ENCODE data around the gene FHL1.
A peak's percentile ranks its signal among the peaks of the same experiment; 100 is the strongest.
"Not testable (repeated sequence)": the region's sequence is repeated elsewhere in the genome, so short reads cannot be mapped to it uniquely, and the experiment has no call there.

Gene FHL1

DNA sequence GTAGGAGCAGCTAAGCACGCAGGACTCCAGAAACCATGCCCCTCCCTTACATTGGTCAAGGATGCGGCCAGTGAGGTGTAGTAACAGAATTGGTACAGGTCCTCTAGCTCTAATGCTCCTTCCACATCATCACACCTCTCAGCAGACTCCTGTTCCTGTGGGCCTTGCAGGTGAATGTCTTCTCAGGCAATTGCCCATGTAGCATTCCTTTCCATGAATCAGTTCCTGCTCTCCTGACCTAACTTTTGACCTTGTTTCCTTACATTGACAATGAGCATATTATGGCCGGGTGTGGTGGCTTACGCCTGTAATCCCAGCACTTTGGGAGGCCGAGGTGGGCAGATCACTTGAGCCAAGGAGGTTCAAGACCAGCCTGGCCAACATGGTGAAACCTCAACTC lies 72.6 kb downstream of the FHL1 start:
- TF ChIP-seq ZNF274 (IDR thresholded peaks at IDR 0.05; ENCODE audit: low read depth, low read length): no peak
- no peak overlapping the region for H3K4me3 ChIP-seq (ENCODE audit: low read length)

DNA sequence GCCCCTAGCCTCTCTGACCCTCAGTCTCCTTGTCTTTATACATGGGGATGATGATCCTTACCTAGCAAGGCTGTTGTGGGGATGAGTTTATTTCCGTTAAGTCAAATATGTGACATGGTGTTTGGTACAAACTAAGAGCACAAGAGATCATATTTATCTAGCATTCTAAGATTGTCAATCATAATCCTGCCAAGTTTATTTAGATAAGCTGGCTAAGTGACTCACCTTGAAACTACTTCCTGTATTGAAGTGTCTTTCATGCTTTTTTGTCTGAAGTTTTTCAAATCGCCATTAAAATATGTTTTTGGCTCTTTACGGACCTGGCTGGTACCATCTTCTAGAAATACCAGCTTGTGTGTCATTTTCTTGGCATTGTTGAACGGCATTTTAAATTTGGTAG lies 73.2 kb downstream of the FHL1 start:
- TF ChIP-seq ZNF274 (IDR thresholded peaks at IDR 0.05; ENCODE audit: low read depth, low read length): no peak
- H3K4me3 ChIP-seq (ENCODE audit: low read length): no peak overlapping the region

DNA sequence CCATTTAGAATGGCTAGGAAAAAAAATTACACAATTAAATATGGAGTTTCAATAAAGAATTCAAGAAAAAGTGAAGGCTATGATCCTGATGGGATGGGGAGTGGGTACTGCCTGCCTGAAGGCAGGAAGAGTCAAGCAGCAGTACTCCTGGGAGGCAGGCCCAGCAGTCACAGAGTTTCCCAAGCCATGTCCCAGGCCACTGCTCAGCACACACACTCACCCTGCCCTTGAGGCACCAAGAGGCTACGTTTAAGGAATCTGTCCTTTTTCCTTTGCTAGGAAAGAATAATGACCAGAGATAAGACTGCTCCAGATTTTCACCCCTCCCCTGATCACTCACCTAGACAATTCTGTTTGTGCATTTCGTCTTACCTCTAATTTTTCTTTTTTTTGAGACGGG lies 73.6 kb downstream of the FHL1 start:
- no peak for TF ChIP-seq ZNF274 (IDR thresholded peaks at IDR 0.05; ENCODE audit: low read depth, low read length)
- no peak overlapping the region for H3K4me3 ChIP-seq (ENCODE audit: low read length)

DNA sequence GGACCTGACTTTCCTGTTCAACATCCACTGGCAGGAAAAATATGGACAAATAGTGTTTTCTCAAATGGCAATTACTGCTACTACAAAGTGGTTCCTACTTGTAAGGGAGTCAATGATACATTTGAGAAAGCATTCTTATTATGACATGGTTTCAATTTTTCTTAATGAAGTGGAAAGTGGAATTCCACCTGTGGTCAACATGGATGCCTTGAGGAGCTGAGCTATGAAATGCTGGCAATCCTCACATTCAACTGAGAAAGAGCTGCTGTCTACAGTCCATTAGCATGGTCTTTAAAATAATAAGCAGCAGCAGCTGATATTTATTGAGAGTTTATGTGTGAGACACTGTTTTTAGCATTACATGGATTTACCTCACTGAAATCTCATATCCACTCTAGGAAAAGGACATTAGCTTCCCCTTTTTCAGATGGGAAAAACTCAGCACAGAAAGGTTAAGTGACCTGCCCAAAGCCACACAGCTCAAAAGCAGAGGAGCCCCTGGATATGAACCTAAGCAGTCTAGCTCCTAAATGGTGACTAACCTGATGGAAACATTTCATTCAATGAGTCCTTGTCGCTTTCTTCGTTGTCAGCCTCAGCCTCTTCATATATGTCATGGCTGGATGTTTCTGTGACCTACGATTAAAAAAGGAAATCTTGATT lies 74.6 kb downstream of the FHL1 start:
- no peak overlapping the region for H3K4me3 ChIP-seq (ENCODE audit: low read length)
- TF ChIP-seq ZNF274 (IDR thresholded peaks at IDR 0.05; ENCODE audit: low read depth, low read length): no peak

DNA sequence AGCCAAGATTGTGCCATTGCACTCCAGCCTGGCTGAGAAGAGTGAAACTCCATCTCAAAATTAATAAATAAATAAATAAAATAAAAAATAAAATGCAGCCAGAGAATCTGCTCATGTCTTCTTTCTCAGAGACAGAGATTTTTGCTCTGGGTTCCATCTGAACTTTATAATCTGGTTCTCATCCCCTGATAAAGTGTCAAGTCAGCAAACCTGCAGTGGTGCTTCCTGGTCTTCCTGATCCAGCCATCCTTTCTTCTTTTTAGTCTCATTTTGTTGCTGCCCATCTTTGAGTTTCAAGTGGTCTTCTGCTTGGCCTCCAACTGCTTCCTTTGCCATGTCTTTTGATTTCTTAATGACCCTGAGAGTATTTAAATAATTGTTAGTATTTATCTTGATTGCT lies 79.7 kb downstream of the FHL1 start:
- H3K4me3 ChIP-seq (ENCODE audit: low read length): no peak overlapping the region
- no peak for TF ChIP-seq ZNF274 (IDR thresholded peaks at IDR 0.05; ENCODE audit: low read depth, low read length)

DNA sequence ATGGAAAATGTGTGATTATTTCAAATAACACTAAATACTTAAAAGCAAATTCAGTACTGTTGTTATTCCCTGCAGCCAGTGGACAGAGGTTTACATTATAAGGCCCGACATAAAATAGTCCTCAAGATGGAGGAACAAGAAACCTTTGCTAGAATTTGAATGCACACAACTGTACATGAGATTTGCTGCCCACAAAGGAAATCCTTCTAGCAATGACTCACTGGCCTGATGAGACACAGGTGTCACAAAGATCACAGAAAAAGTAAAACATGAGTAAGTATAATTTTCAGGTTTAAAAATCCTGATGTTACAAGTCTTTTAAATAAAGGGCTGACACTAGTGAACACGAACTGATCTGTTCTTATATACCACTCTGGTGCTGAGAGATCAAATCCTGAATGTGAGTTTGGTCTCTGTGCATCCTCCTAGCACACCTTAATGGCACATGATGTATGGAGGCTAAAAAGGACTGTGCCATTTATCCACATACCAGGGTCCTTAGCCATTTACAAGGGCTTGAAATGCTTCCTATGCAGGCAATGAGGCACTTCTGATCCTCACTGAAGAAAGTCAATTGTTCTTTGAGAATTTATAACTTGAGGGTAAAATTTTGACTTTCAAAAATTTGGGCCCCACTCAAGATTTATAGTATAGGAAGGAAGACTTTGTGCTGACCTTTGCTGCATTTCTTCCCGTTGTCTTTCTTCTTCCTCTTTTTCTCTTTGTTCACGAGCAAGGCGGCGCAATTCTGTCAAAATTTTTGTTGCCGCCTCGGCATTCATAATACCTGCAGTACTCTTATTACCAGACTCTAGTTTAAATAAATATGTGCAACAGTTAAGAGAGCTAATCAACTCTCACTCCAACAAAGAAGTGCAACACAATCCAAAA lies 80.9 kb downstream of the FHL1 start:
- TF ChIP-seq ZNF274 (IDR thresholded peaks at IDR 0.05; ENCODE audit: low read depth, low read length): no peak
- H3K4me3 ChIP-seq (ENCODE audit: low read length): peak overlapping the region; percentile 10; the same call in 1 of the 2 replicates

DNA sequence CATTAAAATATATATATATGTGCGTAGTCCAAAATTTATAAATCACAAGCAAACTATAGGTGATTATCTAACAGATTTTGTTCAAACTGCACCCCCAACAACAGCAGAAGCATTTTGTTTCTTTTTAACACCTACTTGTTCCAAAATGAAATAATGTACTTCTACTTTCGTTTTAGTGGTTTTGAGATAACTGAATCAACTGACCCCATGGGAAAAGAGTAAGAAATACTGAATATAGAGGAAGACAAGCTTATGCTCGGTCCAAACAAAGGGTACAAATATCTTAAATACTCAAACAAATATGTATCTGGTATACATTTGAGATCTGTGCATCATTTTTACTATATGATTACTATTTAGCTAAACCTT lies 81.5 kb downstream of the FHL1 start:
- TF ChIP-seq ZNF274 (IDR thresholded peaks at IDR 0.05; ENCODE audit: low read depth, low read length): no peak
- no peak overlapping the region for H3K4me3 ChIP-seq (ENCODE audit: low read length)

DNA sequence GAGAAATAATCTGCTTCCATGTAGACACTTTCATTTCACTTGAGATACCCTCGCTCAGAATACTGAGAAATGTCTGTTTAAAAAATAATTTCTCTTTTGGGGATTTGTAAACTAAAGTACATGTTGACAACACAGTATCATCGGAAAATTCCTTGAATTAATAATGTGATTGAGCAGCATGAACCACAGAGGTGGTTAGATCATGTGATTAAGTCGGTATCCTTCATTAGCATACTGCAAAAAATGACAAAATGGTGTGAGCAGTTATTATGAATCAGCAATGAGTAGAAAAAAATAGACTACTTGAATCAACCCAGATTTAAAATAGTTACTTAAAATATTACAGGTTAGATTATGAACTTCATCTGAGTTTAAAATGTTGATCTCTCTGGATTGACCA lies 89.7 kb downstream of the FHL1 start:
- H3K4me3 ChIP-seq (ENCODE audit: low read length): no peak overlapping the region
- TF ChIP-seq ZNF274 (IDR thresholded peaks at IDR 0.05; ENCODE audit: low read depth, low read length): no peak

DNA sequence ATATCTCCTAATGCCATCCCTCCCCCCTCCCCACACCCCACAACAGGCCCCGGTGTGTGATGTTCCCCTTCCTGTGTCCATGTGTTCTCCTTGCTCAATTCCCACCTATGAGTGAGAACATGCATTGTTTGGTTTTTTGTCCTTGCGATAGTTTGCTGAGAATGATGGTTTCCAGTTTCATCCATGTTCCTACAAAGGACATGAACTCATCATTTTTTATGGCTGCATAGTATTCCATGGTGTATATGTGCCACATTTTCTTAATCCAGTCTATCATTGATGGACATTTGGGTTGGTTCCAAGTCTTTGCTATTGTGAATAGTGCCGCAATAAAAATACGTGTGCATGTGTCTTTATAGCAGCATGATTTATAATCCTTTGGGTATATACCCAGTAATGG lies 90.5 kb downstream of the FHL1 start:
- H3K4me3 ChIP-seq (ENCODE audit: low read length): not testable (repeated sequence)

DNA sequence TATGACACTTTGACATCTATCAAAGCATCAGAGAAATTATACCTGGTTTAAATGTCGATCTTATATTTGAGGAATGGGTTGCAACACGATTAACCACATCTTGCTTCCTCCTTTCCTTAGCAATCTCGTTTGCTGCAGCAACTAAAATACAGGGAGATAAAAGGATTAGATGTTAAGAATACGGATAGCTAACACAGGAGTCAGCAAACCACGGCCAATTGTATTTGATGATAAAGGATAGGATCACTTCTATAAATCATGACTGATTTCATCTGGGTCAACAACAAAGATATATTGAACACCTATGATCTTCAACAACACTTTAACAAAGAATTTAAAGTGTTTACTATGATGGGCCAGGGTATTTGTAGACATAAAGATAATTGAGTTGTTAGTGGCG lies 98.9 kb downstream of the FHL1 start:
- TF ChIP-seq ZNF274 (IDR thresholded peaks at IDR 0.05; ENCODE audit: low read depth, low read length): no peak
- no peak overlapping the region for H3K4me3 ChIP-seq (ENCODE audit: low read length)

DNA sequence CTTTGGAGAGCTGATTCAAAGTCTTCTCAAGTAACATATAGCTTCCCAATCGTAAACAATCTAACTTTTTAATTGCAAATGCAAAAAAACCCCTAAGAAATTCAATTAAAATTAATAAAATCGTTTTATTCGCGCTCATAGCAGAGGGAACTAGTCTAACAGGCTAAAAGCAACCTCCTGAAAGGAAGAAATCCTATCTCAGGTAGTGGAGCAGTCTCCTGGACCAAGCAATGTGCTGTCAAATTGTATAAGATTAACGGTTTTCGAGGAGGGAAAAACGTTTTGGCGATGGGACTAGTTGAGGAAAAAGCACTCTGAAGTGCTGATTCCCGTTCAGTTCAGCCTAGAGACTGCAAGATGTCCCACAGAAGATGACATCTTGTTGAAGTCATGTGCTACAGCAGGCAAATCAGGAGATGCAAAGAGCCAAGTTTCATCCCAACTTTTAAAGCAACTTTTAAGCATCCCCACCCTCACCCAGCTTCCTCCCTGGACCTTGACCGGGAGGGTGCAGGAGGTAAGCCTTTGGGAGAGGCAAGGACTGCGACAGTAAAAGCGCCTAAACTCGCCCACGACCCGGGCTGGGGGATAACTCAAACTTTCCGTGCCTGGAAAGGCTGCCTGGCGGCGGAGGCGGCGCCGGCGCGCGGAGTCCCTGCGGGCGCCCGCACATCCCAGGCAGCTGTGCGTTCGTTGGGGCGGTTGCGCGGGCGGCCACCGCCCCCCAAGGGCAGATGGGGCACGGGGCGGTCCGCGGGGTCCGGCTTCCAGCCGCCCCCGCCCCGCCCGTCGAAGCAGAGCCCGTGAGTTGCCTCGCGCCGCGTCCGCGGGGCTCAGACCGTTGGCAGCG lies 103.1 kb downstream of the FHL1 start:
- TF ChIP-seq ZNF274 (IDR thresholded peaks at IDR 0.05; ENCODE audit: low read depth, low read length): no peak
- H3K4me3 ChIP-seq (ENCODE audit: low read length): peak overlapping the region; percentile 82

DNA sequence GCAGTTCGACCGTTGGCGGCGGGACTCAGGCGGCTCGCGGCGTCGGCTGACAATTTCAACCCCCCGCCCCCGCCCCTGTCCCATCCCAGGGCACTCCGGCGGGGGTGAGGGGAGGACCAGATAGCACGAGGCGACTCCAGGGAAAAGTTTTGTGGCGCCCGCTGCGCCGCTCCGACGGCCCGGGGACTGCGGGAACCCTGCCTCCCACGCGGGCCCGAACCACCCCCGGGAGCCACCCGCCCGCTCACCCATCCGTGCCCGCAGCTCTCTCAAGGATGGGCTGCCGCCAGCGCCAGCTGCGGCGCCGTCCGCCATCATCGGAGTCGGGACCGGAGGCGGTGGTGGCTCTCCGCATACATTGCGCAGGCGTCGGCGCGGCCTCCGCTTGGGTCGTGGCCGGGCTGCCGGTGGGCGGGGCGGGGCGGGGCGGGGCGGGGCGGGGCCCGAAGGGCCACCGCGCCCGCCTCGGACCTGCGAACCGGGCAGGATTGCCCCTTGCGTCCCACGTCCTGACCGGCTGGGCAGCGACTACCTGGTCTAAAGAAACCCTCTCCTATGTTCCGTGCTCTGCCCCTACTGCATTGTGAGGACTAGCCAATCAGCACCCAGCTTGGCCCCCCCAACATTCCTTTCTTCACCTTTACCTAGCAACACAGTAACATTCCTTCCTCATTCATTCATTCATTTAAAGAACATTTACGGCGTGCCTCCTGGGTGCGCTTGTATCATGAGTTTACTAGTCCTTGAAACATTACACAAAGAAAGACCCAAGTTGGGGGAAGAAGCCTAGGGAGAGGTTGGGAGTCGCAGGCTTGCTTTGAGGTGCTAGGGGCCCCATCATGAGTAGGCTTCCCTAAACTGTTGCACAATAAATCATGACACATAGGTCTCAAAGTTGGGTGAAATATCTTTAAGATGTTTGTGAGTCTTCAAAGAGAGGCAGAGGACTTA lies 104.0 kb downstream of the FHL1 start, which contains the start of gene MAP7D3:
MAP7D3 (minus strand) TSS at position 360 of the 951 bp plus-strand sequence; CDS start at position 318, 42 bp downstream.
- no peak for TF ChIP-seq ZNF274 (IDR thresholded peaks at IDR 0.05; ENCODE audit: low read depth, low read length)
- peak within 1 kb of the TSS; percentile 82 for H3K4me3 ChIP-seq (ENCODE audit: low read length)

DNA sequence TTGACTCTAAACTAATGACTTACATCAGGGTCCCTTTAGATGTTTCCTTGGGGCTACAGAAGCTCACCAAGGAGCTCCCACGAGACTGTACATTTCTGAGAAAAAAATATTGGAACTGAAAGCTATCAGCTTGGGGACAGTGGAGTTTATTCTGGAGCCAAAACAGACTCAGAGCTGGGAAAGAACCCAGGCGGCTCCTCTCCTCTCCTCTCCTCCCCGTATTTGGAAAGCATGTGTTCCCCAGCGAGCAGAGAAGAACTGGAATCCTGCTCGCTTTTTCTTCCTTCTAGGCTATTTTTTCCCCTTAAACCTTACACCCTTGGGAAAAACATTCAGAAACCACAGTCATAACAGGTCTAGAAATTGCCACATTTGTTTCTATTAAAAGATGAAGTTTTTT lies 108.2 kb downstream of the FHL1 start:
- H3K4me3 ChIP-seq (ENCODE audit: low read length): no peak overlapping the region
- no peak for TF ChIP-seq ZNF274 (IDR thresholded peaks at IDR 0.05; ENCODE audit: low read depth, low read length)

Measured in GM08714 (cell line).